H9 (cell line): Measurements from ENCODE around the gene NKD2. TPM values are rescaled to one million over a fixed set of nuclear protein-coding genes. Genes with fewer than 3 reads are reported as not detected.
A peak's percentile ranks its signal among the peaks of the same experiment; 100 is the strongest.

Experiments
- DNase-seq: peaks from one replicate; pipeline ENCODE4 v3.0.0-alpha.2; 2017
- H2AFZ ChIP-seq: one replicate; pipeline ENCODE4 v1.6.1; 2013; ENCODE audit warnings: mild to moderate bottlenecking, low read length, control low read depth, moderate library complexity
- H2AK5ac ChIP-seq: 2 replicates; pipeline ENCODE4 v1.6.1; 2013; ENCODE audit warnings: low read length, control low read depth, mixed read lengths; ENCODE audit not compliant: insufficient read length
- H2BK120ac ChIP-seq: one replicate; pipeline ENCODE4 v1.6.1; 2013; ENCODE audit warnings: low read depth, mild to moderate bottlenecking, low read length, control low read depth, inconsistent platforms; ENCODE audit not compliant: poor library complexity, severe bottlenecking
- H2BK12ac ChIP-seq: 2 replicates; pipeline ENCODE4 v1.6.1; 2013; ENCODE audit warnings: low read length, control low read depth, mixed read lengths, low read depth; ENCODE audit not compliant: insufficient read length
- H2BK15ac ChIP-seq: 2 replicates; pipeline ENCODE4 v1.6.1; 2013; ENCODE audit warnings: low read depth, low read length, control low read depth
- H2BK20ac ChIP-seq: one replicate; pipeline ENCODE4 v1.6.1; 2013; ENCODE audit warnings: low read depth, mild to moderate bottlenecking, low read length, control low read depth, inconsistent platforms; ENCODE audit not compliant: poor library complexity, severe bottlenecking
- H2BK5ac ChIP-seq: 2 replicates; pipeline ENCODE4 v1.6.1; 2013; ENCODE audit warnings: low read length, control low read depth, mixed read lengths; ENCODE audit not compliant: insufficient read length
- H3K14ac ChIP-seq: 2 replicates; pipeline ENCODE4 v1.6.1; 2013; ENCODE audit warnings: low read length, control low read depth; ENCODE audit not compliant: insufficient read depth
- H3K18ac ChIP-seq: 2 replicates; pipeline ENCODE4 v1.6.1; 2013; ENCODE audit warnings: low read depth, mild to moderate bottlenecking, mixed read lengths, low read length, control low read depth; ENCODE audit not compliant: insufficient read length
- H3K23ac ChIP-seq: 2 replicates; pipeline ENCODE4 v1.6.1; 2013; ENCODE audit warnings: low read length, control low read depth, mixed read lengths, low read depth; ENCODE audit not compliant: insufficient read length
- H3K23me2 ChIP-seq: 2 replicates; pipeline ENCODE4 v1.6.1; 2013; ENCODE audit warnings: low read depth, mild to moderate bottlenecking, mixed read lengths, low read length, control low read depth; ENCODE audit not compliant: insufficient read length, poor library complexity, severe bottlenecking
- H3K27ac ChIP-seq: 2 replicates; pipeline ENCODE4 v1.5.1; 2013; ENCODE audit warnings: low read length, control low read depth, mixed read lengths, low read depth; ENCODE audit not compliant: insufficient read length
- H3K27me3 ChIP-seq: 2 replicates; pipeline ENCODE4 v1.6.1; 2013; ENCODE audit warnings: low read length, control low read depth, inconsistent platforms; ENCODE audit not compliant: insufficient read depth
- H3K4ac ChIP-seq: 2 replicates; pipeline ENCODE4 v1.6.1; 2013; ENCODE audit warnings: low read depth, mild to moderate bottlenecking, control low read depth, inconsistent platforms, low read length, moderate library complexity
- H3K4me1 ChIP-seq: 2 replicates; pipeline ENCODE4 v1.6.1; 2013; ENCODE audit warnings: low read length, control low read depth, inconsistent platforms; ENCODE audit not compliant: insufficient read depth
- H3K4me2 ChIP-seq: 2 replicates; pipeline ENCODE4 v1.6.1; 2013; ENCODE audit warnings: low read length, control low read depth, mixed read lengths; ENCODE audit not compliant: insufficient read length, insufficient read depth
- H3K56ac ChIP-seq: 2 replicates; pipeline ENCODE4 v1.6.1; 2013; ENCODE audit warnings: low read depth, mild to moderate bottlenecking, mixed read lengths, low read length, control low read depth; ENCODE audit not compliant: insufficient read length
- H3K79me1 ChIP-seq: 2 replicates; pipeline ENCODE4 v1.6.1; 2013; ENCODE audit warnings: low read depth, mild to moderate bottlenecking, moderate library complexity, low read length, control low read depth, inconsistent platforms; ENCODE audit not compliant: insufficient read depth, poor library complexity, severe bottlenecking
- H3K79me2 ChIP-seq: 2 replicates; pipeline ENCODE4 v1.6.1; 2013; ENCODE audit warnings: low read length, control low read depth, inconsistent platforms; ENCODE audit not compliant: insufficient read depth
- H3K9ac ChIP-seq: 2 replicates; pipeline ENCODE4 v1.6.1; 2013; ENCODE audit warnings: low read length, control low read depth, mixed read lengths; ENCODE audit not compliant: insufficient read length; ENCODE audit errors: extremely low read depth
- H3K9me3 ChIP-seq: one replicate; pipeline ENCODE4 v1.6.1; 2013; ENCODE audit warnings: low read depth, low read length, inconsistent platforms; ENCODE audit not compliant: control insufficient read depth
- H3T11ph ChIP-seq: one replicate; pipeline ENCODE4 v1.6.1; 2013; ENCODE audit warnings: mild to moderate bottlenecking, low read length, control low read depth, inconsistent platforms
- H4K20me1 ChIP-seq: one replicate; pipeline ENCODE4 v1.6.1; 2013; ENCODE audit not compliant: control insufficient read depth, insufficient read length, insufficient read depth
- H4K5ac ChIP-seq: 2 replicates; pipeline ENCODE4 v1.6.1; 2013; ENCODE audit warnings: low read depth, mild to moderate bottlenecking, mixed read lengths, low read length, control low read depth; ENCODE audit not compliant: insufficient read length
- H4K8ac ChIP-seq: replicated peaks from 2 replicates; pipeline ENCODE4 v1.6.1; 2013; ENCODE audit warnings: low read length, control low read depth, mixed read lengths, low read depth; ENCODE audit not compliant: insufficient read length
- H4K91ac ChIP-seq: 2 replicates; pipeline ENCODE4 v1.6.1; 2013; ENCODE audit warnings: low read depth, mild to moderate bottlenecking, moderate library complexity, mixed read lengths, low read length, control low read depth; ENCODE audit not compliant: insufficient read length
- H3K27ac Mint-ChIP-seq, 3 experiments: 2 replicates in 2 of 3; 3 replicates in 1 of 3; pipeline ENCODE4 v1.8.0; 2020 to 2021; ENCODE audit warnings: mixed read lengths in 3 of 3, mild to moderate bottlenecking in 1 of 3, moderate library complexity in 1 of 3
- H3K27me3 Mint-ChIP-seq: 2 replicates; pipeline ENCODE4 v1.8.0; 2021; ENCODE audit warnings: low read depth, mild to moderate bottlenecking, moderate library complexity, mixed read lengths
- H3K36me3 Mint-ChIP-seq, 3 experiments: 2 replicates in 2 of 3; 3 replicates in 1 of 3; pipeline ENCODE4 v1.8.0; 2020 to 2021; ENCODE audit warnings: low read depth in 3 of 3, mixed read lengths in 3 of 3; ENCODE audit not compliant: insufficient read depth in 1 of 3
- H3K4me1 Mint-ChIP-seq, 2 experiments: 2 replicates each; pipeline ENCODE4 v1.8.0; 2020; ENCODE audit warnings: mixed read lengths in 2 of 2
- H3K4me3 Mint-ChIP-seq, 2 experiments: 2 replicates in 1 of 2; 3 replicates in 1 of 2; pipeline ENCODE4 v1.8.0; 2020 to 2021; ENCODE audit warnings: mild to moderate bottlenecking in 2 of 2, mixed read lengths in 2 of 2, moderate library complexity in 1 of 2
- H3K9me3 Mint-ChIP-seq, 2 experiments: 2 replicates in 1 of 2; 3 replicates in 1 of 2; pipeline ENCODE4 v1.8.0; 2020; ENCODE audit warnings: mild to moderate bottlenecking in 2 of 2, mixed read lengths in 2 of 2, moderate library complexity in 1 of 2
- WGBS: extraction: QIAGEN DNeasy Blood & Tissue Kit; methylation state at CpG from one replicate; pipeline ENCODE4 v1.1.7; 2013; ENCODE audit warnings: missing lambda C conversion rate, low lambda C conversion rate, mixed read lengths; ENCODE audit not compliant: insufficient read length; ENCODE audit errors: extremely low coverage; 5-methylcytosine and 5-hydroxymethylcytosine counted together
- total RNA-seq: library from RNA; stranded (reverse); gene quantifications from 2 replicates; pipeline ENCODE4 v1.2.1, GENCODE V29; 2021
- TF ChIP-seq, protein P1 (sequence below): fragments of 200-600 bp; sonication (generic); conservative IDR thresholded peaks from 3 replicates; pipeline ENCODE4 v1.8.0; 2021; ENCODE audit warnings: antibody characterized with exemption, mild to moderate bottlenecking

Gene NKD2
- total RNA-seq, 1 experiment from 2014 or later = 7.3 TPM

GRCh38 chr5:1054018-1054798, 45.6 kb downstream of the NKD2 start:
- H4K5ac ChIP-seq = no peak overlapping the region
- no peak overlapping the region for H3K4me2 ChIP-seq
- H2BK5ac ChIP-seq = no peak overlapping the region
- no peaks in the 10 kb centered on the region for H4K20me1 ChIP-seq
- no peak overlapping the region for H3K23ac ChIP-seq
- H3K4me3 Mint-ChIP-seq = no peak overlapping the region
- H2BK12ac ChIP-seq = no peak overlapping the region
- no peak overlapping the region for H2BK20ac ChIP-seq
- no peak overlapping the region for H2AFZ ChIP-seq
- no peaks in the 10 kb centered on the region for H3K27me3 ChIP-seq
- no peaks in the 10 kb centered on the region for H3K4me1 ChIP-seq
- no peak for DNase-seq
- no peaks in the 10 kb centered on the region for H3K9me3 Mint-ChIP-seq
- no peak overlapping the region for H2AK5ac ChIP-seq
- TF ChIP-seq, protein P1, sequence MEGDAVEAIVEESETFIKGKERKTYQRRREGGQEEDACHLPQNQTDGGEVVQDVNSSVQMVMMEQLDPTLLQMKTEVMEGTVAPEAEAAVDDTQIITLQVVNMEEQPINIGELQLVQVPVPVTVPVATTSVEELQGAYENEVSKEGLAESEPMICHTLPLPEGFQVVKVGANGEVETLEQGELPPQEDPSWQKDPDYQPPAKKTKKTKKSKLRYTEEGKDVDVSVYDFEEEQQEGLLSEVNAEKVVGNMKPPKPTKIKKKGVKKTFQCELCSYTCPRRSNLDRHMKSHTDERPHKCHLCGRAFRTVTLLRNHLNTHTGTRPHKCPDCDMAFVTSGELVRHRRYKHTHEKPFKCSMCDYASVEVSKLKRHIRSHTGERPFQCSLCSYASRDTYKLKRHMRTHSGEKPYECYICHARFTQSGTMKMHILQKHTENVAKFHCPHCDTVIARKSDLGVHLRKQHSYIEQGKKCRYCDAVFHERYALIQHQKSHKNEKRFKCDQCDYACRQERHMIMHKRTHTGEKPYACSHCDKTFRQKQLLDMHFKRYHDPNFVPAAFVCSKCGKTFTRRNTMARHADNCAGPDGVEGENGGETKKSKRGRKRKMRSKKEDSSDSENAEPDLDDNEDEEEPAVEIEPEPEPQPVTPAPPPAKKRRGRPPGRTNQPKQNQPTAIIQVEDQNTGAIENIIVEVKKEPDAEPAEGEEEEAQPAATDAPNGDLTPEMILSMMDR = no peak
- no peak overlapping the region for H3K14ac ChIP-seq
- H4K91ac ChIP-seq = no peak overlapping the region
- H3K27me3 Mint-ChIP-seq = no peaks in the 10 kb centered on the region; the same call in 1 of the 2 replicates
- no peak overlapping the region for H3K9ac ChIP-seq
- H4K8ac ChIP-seq = no peak overlapping the region
- no peaks in the 10 kb centered on the region for H3K79me2 ChIP-seq
- no peak overlapping the region for H2BK120ac ChIP-seq
- no peak overlapping the region for H3K27ac ChIP-seq
- no peaks in the 10 kb centered on the region for H3K79me1 ChIP-seq
- H3K56ac ChIP-seq = no peak overlapping the region
- WGBS = no CpG with 5 or more reads among the region's 39 CpGs
- no peak overlapping the region for H3K4ac ChIP-seq
- H3K27ac Mint-ChIP-seq = 0 out of 7 replicates have a peak overlapping the region, but pooled peaks of 1 of the 3 experiments have one; percentile 55
- no peaks in the 10 kb centered on the region for H3K23me2 ChIP-seq
- no peak overlapping the region for H3K18ac ChIP-seq
- H3K36me3 Mint-ChIP-seq = peaks cover 6 to 35% (median 31%) of the 10 kb centered on the region in 3 experiments
- no peak overlapping the region for H2BK15ac ChIP-seq
- H3K4me1 Mint-ChIP-seq = no peaks in the 10 kb centered on the region
- H3K9me3 ChIP-seq = no peaks in the 10 kb centered on the region
- no peak overlapping the region for H3T11ph ChIP-seq
